Measurements from ENCODE around the gene SLC39A8. TPM values are rescaled to one million over a fixed set of nuclear protein-coding genes. Genes with fewer than 3 reads are reported as not detected.
"Not testable (repeated sequence)": the region's sequence is repeated elsewhere in the genome, so short reads cannot be mapped to it uniquely, and the experiment has no call there.

SLC39A8 gene
- polyA plus RNA-seq, 3 donors = 1.8 to 7.8 (median 6.1) TPM

DNA sequence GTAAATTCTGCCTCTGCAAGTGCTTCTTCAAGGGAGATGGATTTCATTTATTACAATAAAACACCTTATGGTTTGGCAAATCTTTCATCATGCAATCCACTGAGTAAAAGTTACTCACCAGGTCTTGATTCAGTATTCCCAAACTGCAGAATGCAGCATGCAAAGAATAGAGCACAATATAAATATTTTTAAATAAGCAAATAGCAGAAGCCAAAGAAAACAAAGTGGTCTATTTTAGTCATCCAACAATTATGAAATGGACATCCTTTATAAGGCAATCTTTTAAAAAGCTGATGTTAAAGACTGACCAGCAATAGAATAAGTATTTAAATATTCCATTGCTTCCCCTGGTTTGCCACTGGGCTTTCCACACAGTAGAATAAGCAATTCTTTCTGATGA is 59.5 kb downstream of the SLC39A8 start:
- TF ChIP-seq CTCF (IDR thresholded peaks at IDR 0.05) = no peak
- H4K20me1 ChIP-seq (ENCODE audit: insufficient read depth, low read length) = no peaks in the 10 kb centered on the region
- no peak overlapping the region for H3K27ac ChIP-seq (ENCODE audit: low read depth in 1 of 2, low read length in 2 of 2)
- Mint-ChIP-seq H3K4me3 (no peak overlapping the region), H3K27me3 (ENCODE audit: low read depth in 3 of 3) (no peaks in the 10 kb centered on the region), H3K27ac (no peak overlapping the region), H3K9me3 (peaks cover 0 to 2% (median 0%) of the 10 kb centered on the region in 7 donors), H3K36me3 (peaks cover 11 to 23% of the 10 kb centered on the region in 2 donors), H3K4me1 (no peaks in the 10 kb centered on the region)
- no peak overlapping the region for H3K4me2 ChIP-seq (replicated peaks; ENCODE audit: extremely low read depth, low read length, poor library complexity, severe bottlenecking)
- H3K9ac ChIP-seq (ENCODE audit: insufficient read depth, low read length, poor library complexity, severe bottlenecking) = no peak overlapping the region
- no peaks in the 10 kb centered on the region for H3K4me1 ChIP-seq (ENCODE audit: control insufficient read depth in 1 of 2, insufficient read depth in 2 of 2, low read length in 2 of 2)
- DNase-seq = no peak
- H2AFZ ChIP-seq (ENCODE audit: insufficient read depth, low read depth, low read length, poor library complexity, severe bottlenecking) = no peak overlapping the region
- H3K27me3 ChIP-seq (ENCODE audit: control insufficient read depth in 2 of 2, insufficient read depth in 2 of 2, low read length in 2 of 2) = no peaks in the 10 kb centered on the region
- H3K9me3 ChIP-seq (replicated peaks in 1 of 2; ENCODE audit: control insufficient read depth in 1 of 2, insufficient read depth in 1 of 2, low read length in 2 of 2) = no peaks in the 10 kb centered on the region
- intact Hi-C loops (cut with micrococcal nuclease) = no loop called here
- H3K79me2 ChIP-seq (ENCODE audit: insufficient read depth, low read length) = no peaks in the 10 kb centered on the region
- H3K4me3 ChIP-seq (replicated peaks in 1 of 3; ENCODE audit: low read depth in 2 of 3, low read length in 3 of 3) = no peak overlapping the region
- no peaks in the 10 kb centered on the region for H3K36me3 ChIP-seq (replicated peaks in 1 of 2; ENCODE audit: control insufficient read depth in 1 of 2, insufficient read depth in 2 of 2, low read length in 2 of 2)

- H2AFZ ChIP-seq (ENCODE audit: insufficient read depth, low read depth, low read length, poor library complexity, severe bottlenecking) = no peak overlapping the region
- intact Hi-C loops (cut with micrococcal nuclease) = no loop called here
- H3K4me3 Mint-ChIP-seq = no peak overlapping the region
Observed at GRCh38 chr4:102281171-102281839, 64.0 kb downstream of the SLC39A8 start.

GRCh38 chr4:102273317-102273716 is 72.0 kb downstream of the SLC39A8 start:
- H3K79me2 ChIP-seq (ENCODE audit: insufficient read depth, low read length); H3K4me3 Mint-ChIP-seq; H3K27ac ChIP-seq (ENCODE audit: low read depth in 1 of 2, low read length in 2 of 2); H3K4me2 ChIP-seq (replicated peaks; ENCODE audit: extremely low read depth, low read length, poor library complexity, severe bottlenecking); H3K27me3 ChIP-seq (ENCODE audit: control insufficient read depth in 2 of 2, insufficient read depth in 2 of 2, low read length in 2 of 2); H3K27me3 Mint-ChIP-seq (ENCODE audit: low read depth in 3 of 3); H3K4me1 Mint-ChIP-seq; H3K36me3 Mint-ChIP-seq; H3K36me3 ChIP-seq (replicated peaks in 1 of 2; ENCODE audit: control insufficient read depth in 1 of 2, insufficient read depth in 2 of 2, low read length in 2 of 2); DNase-seq; H3K9me3 ChIP-seq (replicated peaks in 1 of 2; ENCODE audit: control insufficient read depth in 1 of 2, insufficient read depth in 1 of 2, low read length in 2 of 2); H3K4me1 ChIP-seq (ENCODE audit: control insufficient read depth in 1 of 2, insufficient read depth in 2 of 2, low read length in 2 of 2); H2AFZ ChIP-seq (ENCODE audit: insufficient read depth, low read depth, low read length, poor library complexity, severe bottlenecking); intact Hi-C loops (cut with micrococcal nuclease); H3K9ac ChIP-seq (ENCODE audit: insufficient read depth, low read length, poor library complexity, severe bottlenecking); H3K9me3 Mint-ChIP-seq; H4K20me1 ChIP-seq (ENCODE audit: insufficient read depth, low read length); H3K4me3 ChIP-seq (replicated peaks in 1 of 3; ENCODE audit: low read depth in 2 of 3, low read length in 3 of 3): not testable (repeated sequence)
- WGBS (ENCODE audit: insufficient coverage) = 96% methylated on average over 9 of the region's 9 CpGs
- peak overlapping the region in 2 of 7 donors; percentile 46 to 55 for H3K27ac Mint-ChIP-seq

More at GRCh38 chr4:102281171-102281839, 64.0 kb downstream of the SLC39A8 start:
- Histone ChIP-seq H3K4me2 (replicated peaks; ENCODE audit: extremely low read depth, low read length, poor library complexity, severe bottlenecking) (no peak overlapping the region), H3K9ac (ENCODE audit: insufficient read depth, low read length, poor library complexity, severe bottlenecking) (no peak overlapping the region), H3K4me3 (replicated peaks in 1 of 3; ENCODE audit: low read depth in 2 of 3, low read length in 3 of 3) (no peak overlapping the region), H3K27ac (ENCODE audit: low read depth in 1 of 2, low read length in 2 of 2) (no peak overlapping the region), H3K9me3 (replicated peaks in 1 of 2; ENCODE audit: control insufficient read depth in 1 of 2, insufficient read depth in 1 of 2, low read length in 2 of 2) (no peaks in the 10 kb centered on the region), H4K20me1 (ENCODE audit: insufficient read depth, low read length) (no peaks in the 10 kb centered on the region), H3K4me1 (ENCODE audit: control insufficient read depth in 1 of 2, insufficient read depth in 2 of 2, low read length in 2 of 2) (no peaks in the 10 kb centered on the region), H3K27me3 (ENCODE audit: control insufficient read depth in 2 of 2, insufficient read depth in 2 of 2, low read length in 2 of 2) (no peaks in the 10 kb centered on the region), H3K36me3 (replicated peaks in 1 of 2; ENCODE audit: control insufficient read depth in 1 of 2, insufficient read depth in 2 of 2, low read length in 2 of 2) (no peaks in the 10 kb centered on the region), H3K79me2 (ENCODE audit: insufficient read depth, low read length) (no peaks in the 10 kb centered on the region)
- no peaks in the 10 kb centered on the region for H3K4me1 Mint-ChIP-seq
- H3K36me3 Mint-ChIP-seq = peaks cover 8 to 21% of the 10 kb centered on the region in 2 donors
- no peak overlapping the region for H3K27ac Mint-ChIP-seq
- no peaks in the 10 kb centered on the region for H3K27me3 Mint-ChIP-seq (ENCODE audit: low read depth in 3 of 3)
- 100% methylated on average over 1 of the region's 4 CpGs for WGBS (ENCODE audit: insufficient coverage)
- no peak for TF ChIP-seq CTCF (IDR thresholded peaks at IDR 0.05)
- peaks cover 0 to 4% (median 2%) of the 10 kb centered on the region in 7 donors for H3K9me3 Mint-ChIP-seq
- no peak for DNase-seq

Data from CD14-positive monocyte (primary cell).